Kidney (tissue), 14 donors: ENCODE measurements around the gene NUDT1. TPM values are rescaled to one million over a fixed set of nuclear protein-coding genes. Genes with fewer than 3 reads are reported as not detected.

ENCODE experiments used
- DNase-seq, 5 donors: peaks; one replicate each; pipeline ENCODE4 v3.0.0-alpha.2; 2013 to 2020
- FAIRE-seq: peaks from 2 replicates; lab custom pipeline; 2012; peaks lifted over from hg19 to GRCh38; lab: Jason Lieb, UNC
- H3K27ac ChIP-seq, 2 donors: one replicate each; pipeline ENCODE4 v1.7.0; 2013; ENCODE audit warnings: low read depth in 2 of 2, low read length in 2 of 2, inconsistent platforms in 1 of 2
- H3K27me3 ChIP-seq: one replicate; pipeline ENCODE4 v1.7.1; 2013; ENCODE audit warnings: low read length, inconsistent platforms; ENCODE audit not compliant: control insufficient read depth, insufficient read depth
- H3K36me3 ChIP-seq, 3 donors: one replicate each; pipeline versions ENCODE4 v1.7.0 to v1.7.1; 2013; ENCODE audit warnings: low read length in 3 of 3, control low read depth in 1 of 3, inconsistent platforms in 1 of 3; ENCODE audit not compliant: insufficient read depth in 3 of 3, control insufficient read depth in 2 of 3
- H3K4me1 ChIP-seq, 3 donors: one replicate each; pipeline versions ENCODE4 v1.7.0 to v1.7.1; 2013; ENCODE audit warnings: low read length in 3 of 3, inconsistent platforms in 1 of 3, low read depth in 1 of 3; ENCODE audit not compliant: control insufficient read depth in 2 of 3, insufficient read depth in 2 of 3
- H3K4me3 ChIP-seq, 3 donors: one replicate each; pipeline versions ENCODE4 v1.7.0 to v1.8.1; 2013; ENCODE audit warnings: low read length in 3 of 3, control low read depth in 1 of 3, inconsistent platforms in 1 of 3
- H3K9ac ChIP-seq, 3 donors: one replicate each; pipeline versions ENCODE4 v1.7.0 to v1.7.1; 2013; ENCODE audit warnings: low read length in 3 of 3, control low read depth in 1 of 3, inconsistent platforms in 1 of 3
- H3K9me3 ChIP-seq, 3 donors: one replicate each; pipeline versions ENCODE4 v1.7.0 to v1.7.1; 2013; ENCODE audit warnings: low read length in 3 of 3, control low read depth in 1 of 3, inconsistent platforms in 1 of 3; ENCODE audit not compliant: control insufficient read depth in 2 of 3, insufficient read depth in 1 of 3
- intact Hi-C: fragments of 100-400 bp; cut with DNase I; formaldehyde crosslinking; loops from one replicate; pipeline ENCODE4 v1.11.1; 2022
- polyA plus RNA-seq: library from polyadenylated mRNA; stranded (reverse); fragments of 350-450 nt; fragmentation: Illumina TruSeq; extraction: RNeasy Lipid Tissue Mini Kit (QIAGEN cat#74804); gene quantifications from one replicate; pipeline ENCODE4 v1.2.3, GENCODE V29; 2014; ENCODE audit warnings: low read depth, low replicate concordance; ENCODE audit not compliant: insufficient read depth
- total RNA-seq: library from RNA; stranded (reverse); fragmentation: NEBNext Ultra II Directional; extraction: Animal tissue kit (Norgen Biotek cat#: 25700); gene quantifications from one replicate; pipeline ENCODE4 v1.2.1, GENCODE V29; 2021
- TF ChIP-seq, protein P1 (sequence below): IDR thresholded peaks from 3 replicates; pipeline ENCODE4 v1.5.1; 2012; ENCODE audit warnings: mild to moderate bottlenecking, moderate library complexity, borderline replicate concordance; ENCODE audit not compliant: insufficient read depth; ENCODE audit errors: extremely low read depth
- donor health status: control.
- donor health status: control.
- donor health status: control.
- donor health status: control.
- donor health status: control.
- donor health status: DM: yes; HTN: yes; CAD: no.
- donor health status: Normal renal cell carcinoma (clear cell type).

Gene NUDT1
- total and polyA plus RNA-seq, 2 donors from 2014 or later, result 9.3 to 12.1 TPM

DNA sequence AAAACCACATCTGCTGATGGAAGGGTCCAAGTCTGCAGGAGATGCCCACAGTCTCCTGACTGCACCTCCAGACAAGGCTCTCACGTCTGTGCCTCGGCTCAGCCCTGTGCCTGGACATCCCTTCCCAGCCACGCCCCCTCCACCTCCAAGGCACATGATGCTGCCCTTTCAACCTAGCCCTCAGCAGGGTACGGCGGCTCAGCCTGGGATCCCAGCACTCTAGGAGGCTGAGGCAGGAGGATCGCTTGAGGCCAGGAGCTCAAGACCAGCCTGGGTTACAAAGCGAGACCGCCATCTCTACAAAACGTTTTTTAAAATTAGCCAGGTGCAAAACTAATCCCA is 23.6 kb upstream of the NUDT1 start:
- intact Hi-C loops, result no loop called here
- Histone ChIP-seq H3K4me1 (no peaks in the 10 kb centered on the region), H3K27me3 (no peaks in the 10 kb centered on the region), H3K9ac (no peak overlapping the region), H3K4me3 (no peak overlapping the region), H3K36me3 (peaks cover 4 to 21% (median 8%) of the 10 kb centered on the region in 3 donors), H3K9me3 (no peaks in the 10 kb centered on the region), H3K27ac (no peak overlapping the region)
- DNase-seq, result no peak
- TF ChIP-seq, protein P1, sequence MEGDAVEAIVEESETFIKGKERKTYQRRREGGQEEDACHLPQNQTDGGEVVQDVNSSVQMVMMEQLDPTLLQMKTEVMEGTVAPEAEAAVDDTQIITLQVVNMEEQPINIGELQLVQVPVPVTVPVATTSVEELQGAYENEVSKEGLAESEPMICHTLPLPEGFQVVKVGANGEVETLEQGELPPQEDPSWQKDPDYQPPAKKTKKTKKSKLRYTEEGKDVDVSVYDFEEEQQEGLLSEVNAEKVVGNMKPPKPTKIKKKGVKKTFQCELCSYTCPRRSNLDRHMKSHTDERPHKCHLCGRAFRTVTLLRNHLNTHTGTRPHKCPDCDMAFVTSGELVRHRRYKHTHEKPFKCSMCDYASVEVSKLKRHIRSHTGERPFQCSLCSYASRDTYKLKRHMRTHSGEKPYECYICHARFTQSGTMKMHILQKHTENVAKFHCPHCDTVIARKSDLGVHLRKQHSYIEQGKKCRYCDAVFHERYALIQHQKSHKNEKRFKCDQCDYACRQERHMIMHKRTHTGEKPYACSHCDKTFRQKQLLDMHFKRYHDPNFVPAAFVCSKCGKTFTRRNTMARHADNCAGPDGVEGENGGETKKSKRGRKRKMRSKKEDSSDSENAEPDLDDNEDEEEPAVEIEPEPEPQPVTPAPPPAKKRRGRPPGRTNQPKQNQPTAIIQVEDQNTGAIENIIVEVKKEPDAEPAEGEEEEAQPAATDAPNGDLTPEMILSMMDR, result no peak
- FAIRE-seq, result no peak

DNA sequence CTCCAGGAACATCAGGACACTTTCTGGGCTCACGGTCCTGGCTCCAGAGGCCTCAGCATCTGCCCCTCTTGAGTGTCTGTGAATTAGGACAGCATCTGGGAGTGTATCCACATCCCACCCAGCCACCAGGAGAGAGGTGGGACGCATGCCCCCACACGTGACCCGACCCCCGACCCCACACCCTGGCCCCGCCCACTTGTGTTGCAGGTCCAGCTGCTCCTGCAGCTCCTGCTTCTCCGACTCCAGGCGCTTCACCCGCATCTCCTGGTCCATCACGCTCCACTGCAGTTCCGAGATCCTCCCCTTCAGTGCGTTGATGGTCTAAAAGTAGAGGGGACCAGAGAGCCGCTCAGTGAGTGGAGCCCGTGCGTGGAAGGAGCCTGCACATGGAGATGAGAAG is 22.9 kb upstream of the NUDT1 start:
- DNase-seq (no peak), FAIRE-seq (no peak)
- intact Hi-C loops, result no loop called here
- TF ChIP-seq, protein P1, result no peak
- no peak overlapping the region for H3K27ac ChIP-seq
- no peaks in the 10 kb centered on the region for H3K4me1 ChIP-seq
- no peak overlapping the region for H3K4me3 ChIP-seq
- H3K36me3 ChIP-seq, result peaks cover 3 to 18% (median 4%) of the 10 kb centered on the region in 3 donors
- H3K9ac ChIP-seq, result no peak overlapping the region
- no peaks in the 10 kb centered on the region for H3K9me3 ChIP-seq
- H3K27me3 ChIP-seq, result no peaks in the 10 kb centered on the region

DNA sequence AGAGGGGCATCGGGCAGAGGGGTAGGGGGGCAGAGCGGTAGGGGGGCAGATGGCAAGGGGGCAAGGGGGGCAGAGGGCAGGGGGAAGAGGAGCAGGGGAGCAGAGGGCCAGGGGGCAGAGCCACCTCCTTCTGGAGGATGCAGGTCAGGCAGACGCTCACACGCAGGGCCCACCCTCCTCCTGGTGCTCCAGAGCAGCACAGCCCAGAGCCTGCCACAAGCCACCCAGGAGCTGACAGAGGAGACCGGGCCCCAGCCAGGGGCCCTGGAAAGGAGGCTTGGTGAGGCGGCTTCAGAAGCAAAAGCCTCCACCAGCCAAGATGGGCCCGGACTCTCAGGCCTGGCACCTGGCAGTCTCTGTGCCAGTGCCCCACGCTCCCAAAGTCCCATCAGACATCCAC is 22.4 kb upstream of the NUDT1 start:
- no peaks in the 10 kb centered on the region for H3K4me1 ChIP-seq
- H3K27me3 ChIP-seq, result no peaks in the 10 kb centered on the region
- TF ChIP-seq, protein P1, result no peak
- DNase-seq (no peak), FAIRE-seq (no peak)
- H3K9me3 ChIP-seq, result no peaks in the 10 kb centered on the region
- H3K36me3 ChIP-seq, result peaks cover 3 to 18% (median 4%) of the 10 kb centered on the region in 3 donors
- intact Hi-C loops, result no loop called here
- H3K27ac ChIP-seq, result no peak overlapping the region
- no peak overlapping the region for H3K9ac ChIP-seq
- no peak overlapping the region for H3K4me3 ChIP-seq

DNA sequence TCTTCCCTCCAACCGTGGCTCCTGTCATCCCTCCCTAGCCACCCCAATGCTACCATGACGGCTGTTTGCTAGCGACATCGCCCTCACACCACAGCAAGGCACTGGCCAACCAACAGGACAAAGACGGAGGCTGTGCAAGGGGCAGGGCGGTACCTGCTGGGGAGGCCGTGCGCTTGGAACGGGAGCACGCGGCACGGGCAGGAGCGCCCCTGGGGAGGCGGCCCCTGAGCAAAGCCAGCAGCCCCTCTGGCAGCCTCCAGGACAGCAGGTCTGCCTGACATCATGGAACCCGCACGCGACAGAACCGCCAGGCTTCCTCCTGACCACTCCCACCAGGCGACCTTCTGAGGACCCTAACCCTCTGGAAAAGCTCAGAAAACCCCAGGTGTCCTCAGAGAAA is 22.0 kb upstream of the NUDT1 start:
- H3K27me3 ChIP-seq, result no peaks in the 10 kb centered on the region
- intact Hi-C loops, result no loop called here
- no peak for FAIRE-seq
- H3K36me3 ChIP-seq, result peaks cover 4 to 21% (median 4%) of the 10 kb centered on the region in 3 donors
- no peaks in the 10 kb centered on the region for H3K9me3 ChIP-seq
- DNase-seq, result no peak
- no peak overlapping the region for H3K27ac ChIP-seq
- TF ChIP-seq, protein P1, result no peak
- no peak overlapping the region for H3K9ac ChIP-seq
- H3K4me3 ChIP-seq, result no peak overlapping the region
- H3K4me1 ChIP-seq, result no peaks in the 10 kb centered on the region
